COR-L47 (cell line): ENCODE measurements around the gene KCNQ1.

ENCODE experiments used
- DNase-seq: peaks from one replicate; lab custom pipeline; 2025; lab: John Stamatoyannopoulos, UW

Gene KCNQ1

DNA sequence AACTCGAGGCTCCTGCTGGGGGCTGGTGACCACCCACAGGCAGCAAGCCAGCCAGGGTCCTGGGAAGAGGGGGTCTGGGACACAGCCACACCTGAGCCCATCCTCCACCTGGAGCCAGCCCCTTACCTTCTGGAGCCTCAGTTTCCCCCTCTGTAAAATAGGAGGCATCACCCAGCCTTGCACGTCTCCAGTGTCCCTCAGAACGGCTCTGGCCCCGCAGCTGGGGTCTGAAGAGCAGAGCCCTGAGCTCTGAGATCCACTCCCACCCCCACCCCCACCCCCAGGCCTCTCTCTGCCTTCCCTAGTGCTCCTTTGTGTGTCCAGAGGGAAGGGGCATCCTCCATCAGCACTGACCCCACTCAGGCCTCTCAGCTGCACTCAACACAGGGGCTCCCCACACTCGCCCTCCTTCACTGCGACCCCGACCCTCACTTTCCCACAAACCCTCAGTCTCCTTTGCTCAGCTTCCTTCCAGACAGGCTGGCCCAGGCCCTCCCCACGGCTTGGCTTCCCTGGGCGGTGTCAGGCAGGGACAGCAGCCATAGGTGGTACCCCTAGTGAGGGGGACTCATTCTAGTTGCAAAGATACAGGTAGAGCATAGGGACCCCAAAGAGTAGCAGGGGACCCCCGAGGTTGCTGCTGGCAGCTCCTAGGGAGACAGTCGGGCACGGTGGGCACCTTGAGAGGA lies 288.3 kb downstream of the KCNQ1 start:
- no peak for DNase-seq

DNA sequence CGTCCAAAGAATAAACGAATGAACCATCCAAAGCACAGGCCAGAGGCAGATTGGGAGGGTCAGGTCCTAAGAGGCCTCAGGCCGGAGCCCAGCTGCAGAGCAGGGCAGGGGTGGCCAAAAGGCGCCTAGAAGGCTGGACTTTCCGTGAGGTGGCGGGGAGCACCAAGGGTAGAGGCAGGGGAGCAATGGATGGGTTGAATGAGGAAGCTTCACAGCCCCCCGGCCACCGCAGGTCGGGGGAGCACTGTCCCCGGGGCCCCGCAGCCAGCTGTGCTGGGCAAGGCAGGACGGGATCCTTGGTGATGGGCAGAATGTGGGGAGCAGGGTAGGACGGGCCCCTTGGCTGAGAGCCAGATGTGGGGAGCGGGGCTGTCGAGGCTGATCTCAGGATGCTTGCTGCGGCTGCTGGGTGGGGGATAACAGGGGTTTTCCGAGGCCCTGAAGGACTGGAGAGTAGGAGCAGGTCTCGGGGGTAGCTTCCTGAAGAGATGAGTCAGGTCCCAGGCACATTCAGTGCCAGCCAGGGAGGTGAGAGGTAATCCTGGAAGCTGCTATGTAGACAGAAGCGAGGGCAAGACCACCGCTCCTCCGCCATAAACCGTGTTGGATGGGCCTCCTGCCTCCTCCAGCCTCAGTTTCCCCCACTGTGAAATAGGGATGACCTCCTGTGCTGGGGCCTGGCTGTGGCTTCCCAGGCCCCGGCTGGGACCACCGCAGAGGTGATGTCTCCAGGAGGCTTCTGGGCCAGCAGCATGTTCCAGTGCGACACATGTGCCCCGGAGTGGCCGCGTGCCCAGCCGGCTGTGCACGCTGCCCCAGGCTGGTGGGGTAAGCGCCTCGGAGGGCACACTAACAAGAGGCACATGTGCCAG lies 289.6 kb downstream of the KCNQ1 start:
- DNase-seq: no peak

DNA sequence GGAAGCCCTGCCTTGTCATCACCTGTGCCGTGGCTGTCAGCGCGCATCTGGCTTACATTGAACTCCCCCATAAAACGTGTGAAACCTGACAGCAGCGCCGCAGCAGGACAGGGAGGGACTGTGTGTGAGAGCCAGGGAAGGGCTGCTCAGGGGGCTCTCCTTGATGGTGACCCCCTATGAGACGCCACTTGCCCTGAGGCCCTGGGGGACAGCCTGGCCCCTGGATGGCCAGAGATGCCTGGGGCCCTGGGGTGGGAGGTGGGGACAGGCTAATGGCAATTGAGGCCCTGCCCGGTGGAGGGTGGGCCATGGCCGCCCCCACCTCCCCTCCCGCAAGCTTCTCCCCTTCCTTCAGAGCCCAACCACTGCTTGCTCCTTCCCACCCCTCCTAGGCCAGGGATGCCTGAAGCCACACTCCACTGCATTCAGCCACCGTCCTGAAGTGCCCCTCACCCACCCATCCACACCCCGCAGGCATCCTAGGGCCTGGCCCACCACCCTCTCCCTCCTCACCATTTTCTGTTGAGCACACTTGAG lies 290.3 kb downstream of the KCNQ1 start:
- DNase-seq: no peak

DNA sequence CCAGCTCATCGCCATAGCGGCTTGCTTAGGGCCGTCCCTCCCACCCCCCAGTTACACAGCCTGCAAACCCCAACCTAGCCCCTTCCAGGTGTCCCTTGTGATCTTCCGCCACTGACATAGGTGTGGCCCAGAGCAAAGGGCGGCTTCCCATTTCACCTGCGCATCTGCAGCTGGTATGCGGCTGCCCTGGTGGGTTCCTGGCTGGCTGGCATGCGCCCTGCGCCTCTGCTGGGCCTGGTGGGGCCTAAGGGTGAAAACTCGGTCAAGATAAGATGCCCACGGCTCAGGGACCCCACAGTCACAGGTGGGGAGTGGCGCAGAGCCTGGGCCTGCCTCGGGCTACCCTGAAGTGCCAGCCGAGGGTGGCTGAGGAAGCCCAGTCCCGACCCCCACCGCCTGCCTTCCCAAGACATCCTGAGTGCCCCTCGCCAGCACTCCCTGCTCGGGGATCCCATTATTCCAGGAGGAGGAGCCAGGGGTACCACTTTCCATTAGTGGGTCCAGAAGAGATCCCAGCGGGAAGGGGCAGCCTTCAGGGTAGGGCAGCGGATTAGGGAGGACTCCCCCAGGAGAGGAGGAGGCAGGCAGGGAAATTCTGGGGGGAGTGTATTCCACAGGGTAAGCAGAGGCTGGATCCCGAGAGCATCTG lies 291.9 kb downstream of the KCNQ1 start:
- DNase-seq: no peak

DNA sequence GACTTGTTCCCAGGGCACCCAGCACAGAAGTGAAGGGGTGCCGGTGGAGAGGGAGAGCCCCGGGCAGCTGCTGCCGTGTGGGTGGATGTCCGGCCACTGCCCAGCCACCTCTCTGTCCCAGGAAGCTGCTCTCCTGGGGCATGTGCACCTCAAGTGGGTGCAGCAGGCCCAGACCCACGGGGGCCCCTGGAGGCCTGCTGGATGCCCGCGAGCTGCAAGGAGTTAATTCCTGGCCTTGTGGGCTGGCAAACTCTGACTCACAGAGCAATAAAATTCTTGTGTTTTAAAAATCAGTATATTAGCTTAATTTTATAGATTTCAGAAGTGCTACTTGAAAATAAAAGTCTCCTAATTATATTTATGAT lies 292.4 kb downstream of the KCNQ1 start:
- DNase-seq: no peak

DNA sequence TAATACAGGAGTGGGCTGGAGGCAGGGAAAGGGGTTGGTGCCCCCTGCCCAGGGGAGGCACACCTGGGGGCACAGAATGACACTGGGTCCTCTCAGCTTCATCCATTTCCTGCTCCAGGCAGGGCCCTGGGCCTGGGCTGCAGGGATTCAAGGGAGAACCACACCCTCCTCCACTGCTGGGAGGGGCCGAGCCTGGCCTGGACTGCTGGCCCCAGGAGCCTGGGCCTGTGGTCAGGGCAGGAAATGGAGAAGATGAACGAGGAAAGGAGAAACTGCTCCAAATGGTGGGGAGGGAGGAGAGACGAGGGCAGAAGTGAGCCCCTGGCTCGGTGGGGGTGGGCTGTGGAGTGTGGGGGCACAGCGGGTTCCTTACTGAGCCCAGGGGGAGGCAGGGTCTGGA lies 293.1 kb downstream of the KCNQ1 start:
- DNase-seq: no peak

DNA sequence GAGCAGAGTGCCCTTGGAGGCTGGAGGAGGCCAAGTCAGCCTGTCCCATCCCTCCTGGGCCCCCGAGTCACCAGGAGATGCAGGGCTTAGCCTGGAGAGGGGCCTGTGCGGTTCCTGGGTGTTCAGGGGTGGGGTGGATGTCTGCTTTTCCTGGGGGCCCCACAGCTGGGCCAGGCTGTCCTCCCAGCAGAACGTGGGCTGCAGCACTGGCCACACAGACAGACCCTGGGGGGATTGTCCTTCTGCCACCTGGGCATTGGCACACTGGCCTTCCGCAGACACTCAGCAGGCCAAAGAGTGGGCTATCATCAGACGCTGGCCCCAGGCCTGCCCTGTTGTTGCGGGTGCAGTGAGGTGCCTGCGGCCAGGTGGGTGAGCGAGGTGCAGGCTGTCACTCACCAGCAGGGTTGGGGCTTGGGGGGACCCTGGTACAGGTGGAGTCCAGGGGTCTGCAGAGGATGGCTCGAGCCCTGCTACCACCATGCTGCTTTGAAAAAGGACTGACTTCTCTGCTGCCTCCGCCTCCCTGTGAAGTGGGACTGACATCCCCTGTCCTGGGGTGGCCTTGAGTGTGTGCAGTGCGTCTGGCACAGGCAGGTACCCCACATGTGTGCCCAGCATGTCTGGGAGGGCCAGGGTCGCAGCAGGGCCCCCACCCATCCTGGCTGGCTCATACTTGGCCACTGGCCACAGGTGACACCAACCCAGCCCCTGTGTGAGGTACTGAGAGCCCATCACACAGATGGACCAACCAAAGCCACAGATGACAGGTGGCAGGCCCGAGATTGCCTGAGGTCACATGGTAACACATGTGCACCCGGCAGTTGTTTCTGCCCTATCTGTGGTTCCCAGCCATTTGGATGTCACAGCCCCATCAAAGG lies 294.0 kb downstream of the KCNQ1 start:
- no peak for DNase-seq

DNA sequence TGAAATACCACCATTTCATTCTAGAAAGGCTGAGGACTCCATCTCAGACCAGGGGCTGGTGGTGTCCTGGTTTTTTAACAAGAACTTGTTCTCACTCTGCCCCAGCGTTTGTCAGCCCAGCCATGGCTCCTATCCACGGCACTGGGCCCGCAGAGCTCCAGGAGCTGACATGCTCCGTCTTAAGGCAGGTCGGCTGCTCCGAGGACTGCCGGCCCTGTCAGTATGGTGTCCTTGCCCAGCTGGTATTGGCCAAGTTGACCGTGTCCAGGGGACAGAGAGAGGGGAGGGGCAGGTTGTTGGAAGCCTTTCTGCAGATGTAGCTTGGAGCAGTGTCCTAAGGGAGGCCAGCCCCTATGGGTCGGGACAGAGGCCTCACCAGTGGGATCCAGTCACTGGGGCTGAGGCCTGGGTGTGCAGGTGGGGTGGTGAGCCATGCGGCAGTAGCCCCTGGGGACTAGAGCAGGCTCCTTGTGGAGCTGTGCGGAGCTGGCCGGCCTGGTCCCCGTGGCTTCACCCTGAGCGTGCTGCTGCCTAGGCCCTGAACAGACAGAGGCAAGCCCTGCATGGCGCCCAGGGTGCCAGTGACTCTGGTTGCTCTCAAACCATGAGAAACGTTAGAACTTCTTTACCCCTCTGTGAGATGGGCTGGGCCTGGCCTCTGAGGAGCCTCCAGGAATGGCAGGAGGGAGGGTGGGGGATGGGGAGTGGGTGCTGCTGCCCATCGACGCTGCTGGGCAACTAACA lies 294.9 kb downstream of the KCNQ1 start:
- no peak for DNase-seq

DNA sequence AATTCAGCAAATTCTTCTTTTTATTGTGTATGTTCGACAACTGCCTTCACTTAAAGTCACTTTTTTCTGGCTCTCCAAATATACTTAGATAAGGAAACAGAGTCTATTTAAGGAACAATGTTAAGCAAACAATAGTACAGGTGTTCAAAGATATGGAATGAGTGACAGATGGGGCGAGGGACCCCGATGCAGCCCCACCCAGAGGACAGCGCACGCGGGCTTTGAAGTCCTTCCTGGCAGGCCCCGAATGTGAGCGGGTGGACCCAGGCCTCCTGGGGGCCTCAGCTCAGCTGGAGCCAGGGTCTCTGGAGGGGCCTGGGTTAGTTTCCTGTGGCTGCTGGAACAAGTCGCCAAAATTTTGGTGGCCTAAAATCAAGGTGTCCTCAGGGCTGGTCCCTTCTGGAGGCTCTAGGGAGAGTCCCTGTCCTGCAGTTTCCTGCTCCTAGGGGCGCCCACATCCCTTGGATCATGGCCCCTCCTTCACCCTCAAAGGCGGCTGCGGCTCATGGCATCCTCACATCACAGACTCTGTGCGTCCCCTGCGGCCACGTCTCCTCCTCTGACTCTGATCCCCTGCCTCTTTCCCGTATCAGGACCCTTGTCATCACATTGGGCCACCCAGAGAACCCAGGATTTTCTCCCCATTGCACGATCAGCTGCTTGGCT lies 295.6 kb downstream of the KCNQ1 start:
- no peak for DNase-seq

DNA sequence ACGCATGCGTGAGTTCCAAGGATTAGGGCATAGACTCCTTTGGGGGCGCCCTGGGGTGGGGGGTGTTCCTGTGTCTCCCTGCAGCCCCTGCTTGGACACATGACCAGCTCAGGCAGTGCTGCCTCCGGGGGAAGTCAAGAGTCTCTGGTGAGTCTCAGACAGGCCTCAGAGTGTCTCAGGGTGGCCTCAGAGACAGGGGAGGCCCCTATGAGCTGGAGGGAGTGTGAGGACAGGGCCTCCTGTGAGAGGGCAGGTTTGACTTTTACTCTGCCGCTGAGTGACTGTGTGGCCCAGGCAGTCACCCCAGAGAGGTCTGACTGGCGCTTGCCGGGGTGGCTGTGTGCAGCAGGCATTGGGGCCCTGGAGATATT lies 296.2 kb downstream of the KCNQ1 start:
- no peak for DNase-seq

DNA sequence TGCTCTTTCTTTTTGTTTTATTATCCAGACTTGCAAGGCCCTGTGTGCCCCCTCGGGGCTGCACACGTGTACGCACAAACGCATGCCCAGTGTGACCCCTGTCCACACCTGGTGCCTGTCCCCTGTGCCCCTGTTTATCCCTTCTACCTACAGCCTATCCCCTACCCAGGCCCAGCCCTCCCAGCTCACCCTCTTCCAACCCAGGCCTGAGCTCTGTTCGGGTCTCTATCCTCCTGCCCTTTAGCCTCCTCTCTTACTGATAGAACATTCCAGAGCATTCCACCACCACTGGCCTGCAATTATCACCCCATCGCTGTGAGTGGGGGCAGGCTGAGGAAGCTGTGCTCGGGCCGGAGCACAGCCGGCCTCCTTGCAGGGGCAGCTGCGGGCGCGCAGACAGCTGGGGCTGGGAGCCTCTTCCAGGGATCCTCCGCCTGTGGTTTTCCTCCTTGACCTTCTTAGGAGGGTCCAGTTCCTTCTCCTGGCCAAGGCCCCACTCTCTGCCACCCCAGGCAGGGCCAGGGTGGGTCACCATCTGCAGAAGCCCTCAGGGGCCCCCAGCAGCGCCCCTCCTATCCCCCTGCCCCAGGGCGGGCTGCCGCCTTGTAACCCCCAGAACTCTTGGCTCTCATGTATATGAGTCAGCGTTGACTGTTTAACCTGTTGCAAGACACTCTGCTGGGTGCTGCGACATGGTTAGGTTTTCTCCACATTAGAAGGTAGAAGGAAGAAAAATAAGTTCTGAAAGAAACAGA lies 296.7 kb downstream of the KCNQ1 start:
- DNase-seq: no peak

DNA sequence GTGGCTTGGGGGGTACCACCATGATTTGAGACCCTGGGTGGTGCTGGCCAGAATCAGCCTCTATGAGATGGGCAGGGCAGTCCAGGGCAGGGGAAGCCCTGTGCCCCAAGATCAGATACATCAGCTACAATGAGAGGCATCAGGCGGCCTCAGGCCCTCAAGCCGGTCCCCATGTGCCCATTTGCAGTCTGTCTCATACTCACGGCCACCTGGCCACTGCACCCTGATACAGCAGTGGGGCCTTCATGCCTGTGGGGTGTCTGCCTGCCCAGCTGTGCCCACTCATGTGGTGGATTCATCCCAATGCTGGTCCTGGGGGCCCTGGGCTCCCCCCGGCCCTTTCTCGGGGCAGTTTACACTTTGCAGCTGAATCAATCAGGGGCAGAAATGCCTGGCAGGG lies 297.4 kb downstream of the KCNQ1 start:
- no peak for DNase-seq

DNA sequence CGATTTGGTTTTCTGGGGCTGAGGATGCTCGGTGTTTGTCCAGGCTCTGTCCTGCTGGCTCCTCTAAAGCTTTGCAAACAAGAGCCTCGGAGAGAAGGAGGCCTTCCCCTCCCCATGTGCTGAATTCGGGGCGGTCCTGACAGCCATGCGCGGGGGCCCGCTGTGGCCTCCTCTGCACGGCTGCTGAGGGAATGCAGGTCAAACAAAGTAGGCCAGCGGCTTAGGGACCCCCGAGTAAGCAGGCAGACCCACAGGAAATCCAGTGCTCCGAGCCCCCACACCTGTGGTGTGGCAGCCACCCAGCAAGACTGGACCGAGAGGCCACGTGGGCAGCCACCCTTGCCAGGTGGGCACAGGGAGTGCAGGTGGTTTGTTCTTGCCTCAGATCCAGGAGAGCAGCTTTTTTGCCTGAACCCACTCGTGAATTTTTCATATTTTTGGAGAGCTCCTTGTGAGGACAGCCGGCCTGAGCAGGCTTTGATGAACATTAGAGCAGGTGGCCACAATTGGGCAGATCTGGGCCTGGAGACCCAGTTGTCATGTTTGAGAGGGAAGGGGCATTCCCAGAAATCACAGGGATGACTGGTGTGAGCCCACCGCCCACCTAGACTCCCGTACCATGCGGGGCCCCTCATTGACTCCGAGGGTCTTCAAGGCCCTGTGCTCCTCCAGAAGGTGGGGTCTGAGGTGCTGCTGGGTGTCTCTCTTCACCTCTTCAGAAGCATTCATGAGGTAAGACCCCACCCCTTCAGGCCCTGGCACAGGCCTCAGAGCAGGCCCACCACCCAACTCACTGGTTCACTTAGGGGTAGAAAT lies 298.0 kb downstream of the KCNQ1 start:
- DNase-seq: no peak

DNA sequence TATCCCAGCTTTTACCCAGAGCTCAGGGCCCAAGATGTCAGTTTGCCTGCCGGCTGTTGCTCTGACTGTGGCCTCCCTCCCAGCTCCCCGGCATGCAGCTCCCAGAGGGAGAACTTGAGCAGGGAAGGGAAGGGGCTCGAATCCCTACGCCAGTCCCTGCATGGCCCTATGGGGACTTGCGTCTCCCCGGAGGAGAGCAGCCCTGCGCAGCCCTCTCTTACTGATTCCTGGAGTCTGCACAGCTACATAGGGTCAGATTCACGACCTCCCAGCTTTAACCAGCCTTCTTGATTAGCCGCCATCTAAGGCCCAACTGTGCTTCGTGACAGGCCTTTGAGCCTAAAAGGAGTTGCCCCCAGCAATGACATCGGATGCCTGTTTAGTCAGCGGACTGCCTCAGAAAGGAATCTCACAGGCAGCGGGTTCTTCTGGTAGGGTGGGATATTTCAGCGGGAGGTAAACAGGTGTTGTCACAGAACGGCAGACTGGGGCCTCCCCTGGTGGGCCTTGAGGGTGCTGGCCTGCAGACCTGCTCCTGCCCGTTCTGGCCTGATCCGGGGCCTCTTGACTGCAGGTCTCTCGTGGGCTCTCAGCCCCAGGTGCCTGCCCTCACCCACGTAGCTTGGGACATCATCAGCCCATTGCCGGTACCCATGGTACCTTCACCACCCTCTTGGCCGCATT lies 298.8 kb downstream of the KCNQ1 start:
- DNase-seq: no peak

DNA sequence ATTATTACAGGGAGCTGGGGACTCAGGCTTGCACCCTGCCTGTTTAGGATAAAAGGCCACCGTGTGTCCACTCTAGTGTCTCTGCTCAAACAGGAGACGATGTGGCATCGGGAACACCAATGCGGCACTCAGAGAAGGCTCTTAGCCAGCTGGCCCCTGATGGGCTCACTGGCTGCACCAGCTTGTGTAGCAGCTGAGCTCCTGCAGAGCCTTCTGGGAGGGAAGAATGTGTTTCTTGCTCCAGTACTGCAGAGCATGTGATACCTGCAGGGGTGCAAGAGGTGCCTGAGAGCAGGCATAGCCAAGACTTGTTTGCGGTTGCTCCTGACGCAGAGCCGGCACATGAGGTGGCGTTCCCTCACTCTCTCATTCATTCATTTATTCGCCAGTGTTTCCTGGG lies 299.4 kb downstream of the KCNQ1 start:
- DNase-seq: no peak

DNA sequence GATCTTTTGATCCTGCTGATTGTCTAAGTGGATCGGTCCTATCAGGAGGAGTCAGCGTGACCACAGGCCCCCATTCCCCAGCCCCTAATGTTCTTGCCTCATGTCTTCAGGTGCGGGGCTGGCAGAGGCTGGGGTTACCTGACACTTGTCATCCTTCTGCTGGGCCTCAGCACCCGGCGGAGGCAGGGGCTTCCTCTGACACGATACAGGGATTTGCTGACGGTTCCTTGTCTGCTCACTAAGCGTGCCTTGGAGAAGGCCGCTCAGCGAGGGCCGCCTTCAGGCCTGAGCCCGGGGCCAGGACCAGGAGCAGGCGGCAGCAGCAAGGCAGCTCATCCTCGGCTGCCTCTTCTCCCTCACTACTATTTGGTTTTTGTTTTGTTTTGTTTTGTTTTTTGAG lies 300.7 kb downstream of the KCNQ1 start:
- no peak for DNase-seq

DNA sequence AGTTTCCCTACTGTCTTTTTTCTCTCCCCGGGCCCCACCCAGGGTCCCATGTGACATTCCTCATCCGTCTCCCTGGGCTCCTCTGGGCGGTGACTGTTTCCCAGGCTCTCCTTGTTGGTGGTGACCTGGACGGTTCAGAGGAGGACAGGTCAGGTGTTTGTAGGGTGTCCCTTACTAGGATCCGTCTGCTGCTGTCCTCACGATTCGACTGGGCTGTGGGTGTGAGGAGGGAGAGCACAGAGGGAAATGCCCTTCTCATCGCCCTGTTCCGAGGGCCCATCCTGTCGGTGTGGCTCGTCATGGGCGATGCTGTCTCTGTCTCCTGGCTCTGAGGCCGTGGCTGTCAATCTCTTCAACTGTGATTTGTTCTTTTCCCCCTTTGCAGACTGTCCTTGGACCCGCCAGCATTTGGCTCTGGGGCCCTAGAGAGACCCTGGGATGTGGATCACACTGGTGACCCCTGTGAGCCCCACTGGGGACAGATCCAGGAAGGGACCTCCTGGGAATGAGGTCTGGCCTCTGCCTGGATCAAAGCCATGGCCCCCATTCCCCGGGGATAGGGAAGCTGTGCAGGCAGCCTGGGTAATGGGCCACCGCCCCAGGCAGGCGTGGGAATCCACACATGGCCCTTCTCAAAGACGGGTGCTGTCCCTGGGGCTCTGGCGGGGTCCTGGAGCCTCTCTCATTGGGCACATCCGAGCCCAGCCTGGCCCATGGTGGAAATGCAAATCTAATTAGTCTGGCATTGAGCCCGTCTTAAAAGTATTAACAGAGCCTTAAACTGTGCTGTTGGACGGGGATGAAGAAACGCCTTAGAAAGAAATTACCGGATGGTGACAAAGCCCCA lies 301.8 kb downstream of the KCNQ1 start:
- DNase-seq: no peak
